HEK293 (cell line): ENCODE results near the gene RAB6A.

Source experiments
- CTCF ChIA-PET: fragments of 350-600 bp; formaldehyde crosslinking; extraction: SDS; loops from one replicate; lab custom pipeline; 2021; ENCODE audit warnings: antibody characterized with exemption; lab: Yijun Ruan, JAX
- POLR2A ChIA-PET: fragments of 300-600 bp; formaldehyde crosslinking; extraction: SDS; loops from one replicate; lab custom pipeline; 2020; ENCODE audit warnings: antibody characterized with exemption, inconsistent platforms; lab: Yijun Ruan, JAX
- H3K27ac ChIP-seq: fragments of 200-500 bp; sonication (Bioruptor generic); 2 replicates; pipeline ENCODE4 v1.5.1; 2014; ENCODE audit warnings: low read depth, low read length, control low read depth, inconsistent platforms; ENCODE audit errors: extremely low read depth
- H3K36me3 ChIP-seq, 2 experiments: fragments of 200-500 bp in 1 of 2; sonication (Bioruptor generic) in 1 of 2; 1 replicate in 1 of 2; 2 replicates in 1 of 2; pipeline ENCODE4 v1.5.1; 2014 to 2017; ENCODE audit warnings: inconsistent platforms in 2 of 2, low read length in 2 of 2; ENCODE audit not compliant: control insufficient read depth in 2 of 2, insufficient read depth in 1 of 2
- H3K4me1 ChIP-seq: fragments of 200-500 bp; sonication (Bioruptor generic); 2 replicates; pipeline ENCODE4 v1.5.1; 2014; ENCODE audit warnings: mild to moderate bottlenecking, low read length, inconsistent platforms; ENCODE audit not compliant: control insufficient read depth, insufficient read depth
- H3K4me3 ChIP-seq: 2 replicates; pipeline ENCODE4 v1.5.1; 2011; ENCODE audit warnings: low read depth, mild to moderate bottlenecking, control low read depth, low read length, moderate library complexity
- H3K9me3 ChIP-seq: fragments of 200-500 bp; sonication (Bioruptor generic); 2 replicates; pipeline ENCODE4 v1.5.1; 2014; ENCODE audit warnings: low read depth, low read length, inconsistent platforms; ENCODE audit not compliant: control insufficient read depth, insufficient read depth
- OSR2 ChIP-seq: fragments of 450-650 bp; formaldehyde crosslinking; IDR thresholded peaks from 2 replicates; pipeline ENCODE4 v1.5.1; 2016; ENCODE audit warnings: missing biosample characterization, missing genetic modification characterization
- PRDM1 ChIP-seq: fragments of 450-650 bp; formaldehyde crosslinking; IDR thresholded peaks from 2 replicates; pipeline ENCODE4; 2016; ENCODE audit warnings: missing biosample characterization, missing genetic modification characterization
- YY1 ChIP-seq: fragments of 450-650 bp; formaldehyde crosslinking; IDR thresholded peaks from 2 replicates; pipeline ENCODE4 v1.5.1; 2018; ENCODE audit warnings: missing biosample characterization, missing genetic modification characterization
- ZBTB21 ChIP-seq: fragments of 450-650 bp; formaldehyde crosslinking; IDR thresholded peaks from 2 replicates; pipeline ENCODE4 v1.5.1; 2017; ENCODE audit warnings: missing biosample characterization, missing genetic modification characterization
- ZFP69B ChIP-seq: fragments of 450-650 bp; formaldehyde crosslinking; IDR thresholded peaks from 2 replicates; pipeline ENCODE4 v1.5.1; 2016; ENCODE audit warnings: missing biosample characterization, missing genetic modification characterization
- ZNF10 ChIP-seq: fragments of 450-650 bp; formaldehyde crosslinking; IDR thresholded peaks from 2 replicates; pipeline ENCODE4 v1.5.1; 2017; ENCODE audit warnings: missing biosample characterization, missing genetic modification characterization
- ZNF2 ChIP-seq: fragments of 450-650 bp; formaldehyde crosslinking; IDR thresholded peaks from 2 replicates; pipeline ENCODE4 v1.5.1; 2016; ENCODE audit warnings: missing biosample characterization, missing genetic modification characterization
- ZNF302 ChIP-seq: fragments of 450-650 bp; formaldehyde crosslinking; IDR thresholded peaks from 2 replicates; pipeline ENCODE4 v1.5.1; 2016; ENCODE audit warnings: missing biosample characterization, missing genetic modification characterization, low read depth
- ZNF366 ChIP-seq: fragments of 450-650 bp; formaldehyde crosslinking; conservative IDR thresholded peaks from 2 replicates; pipeline ENCODE4 v1.5.1; 2016; ENCODE audit warnings: missing biosample characterization, missing genetic modification characterization
- ZNF433 ChIP-seq: fragments of 450-650 bp; formaldehyde crosslinking; IDR thresholded peaks from 2 replicates; pipeline ENCODE4 v1.5.1; 2016; ENCODE audit warnings: missing biosample characterization, missing genetic modification characterization, low read depth
- ZNF473 ChIP-seq: fragments of 450-650 bp; formaldehyde crosslinking; IDR thresholded peaks from 2 replicates; pipeline ENCODE4 v1.5.1; 2017; ENCODE audit warnings: missing biosample characterization, missing genetic modification characterization
- ZNF514 ChIP-seq: fragments of 450-650 bp; formaldehyde crosslinking; IDR thresholded peaks from 2 replicates; pipeline ENCODE4 v1.5.1; 2016; ENCODE audit warnings: missing biosample characterization, missing genetic modification characterization
- ZNF707 ChIP-seq: fragments of 450-650 bp; formaldehyde crosslinking; IDR thresholded peaks from 2 replicates; pipeline ENCODE4 v1.5.1; 2016; ENCODE audit warnings: missing biosample characterization, missing genetic modification characterization
- ZNF785 ChIP-seq: fragments of 450-650 bp; formaldehyde crosslinking; IDR thresholded peaks from 2 replicates; pipeline ENCODE4 v1.5.1; 2016; ENCODE audit warnings: missing biosample characterization, missing genetic modification characterization
- TF ChIP-seq, protein P1 (sequence below): fragments of 450-650 bp; formaldehyde crosslinking; conservative IDR thresholded peaks from 2 replicates; pipeline ENCODE4 v1.5.1; 2016; ENCODE audit warnings: low read depth, missing biosample characterization, missing genetic modification characterization
- TF ChIP-seq, protein P2 (sequence below): fragments of 450-650 bp; formaldehyde crosslinking; IDR thresholded peaks from 2 replicates; pipeline ENCODE4 v1.5.1; 2016; ENCODE audit warnings: missing biosample characterization, missing genetic modification characterization
- TF ChIP-seq, protein P3 (sequence below): fragments of 450-650 bp; formaldehyde crosslinking; IDR thresholded peaks from 2 replicates; pipeline ENCODE4 v1.5.1; 2016; ENCODE audit warnings: missing biosample characterization, missing genetic modification characterization
- TF ChIP-seq, protein P4 (sequence below): fragments of 450-650 bp; formaldehyde crosslinking; IDR thresholded peaks from 2 replicates; pipeline ENCODE4 v1.5.1; 2017; ENCODE audit warnings: missing biosample characterization, missing genetic modification characterization
- TF ChIP-seq, protein P5 (sequence below): fragments of 450-650 bp; formaldehyde crosslinking; IDR thresholded peaks from 2 replicates; pipeline ENCODE4 v1.5.1; 2016; ENCODE audit warnings: missing biosample characterization, missing genetic modification characterization, borderline replicate concordance

The RAB6A gene

DNA sequence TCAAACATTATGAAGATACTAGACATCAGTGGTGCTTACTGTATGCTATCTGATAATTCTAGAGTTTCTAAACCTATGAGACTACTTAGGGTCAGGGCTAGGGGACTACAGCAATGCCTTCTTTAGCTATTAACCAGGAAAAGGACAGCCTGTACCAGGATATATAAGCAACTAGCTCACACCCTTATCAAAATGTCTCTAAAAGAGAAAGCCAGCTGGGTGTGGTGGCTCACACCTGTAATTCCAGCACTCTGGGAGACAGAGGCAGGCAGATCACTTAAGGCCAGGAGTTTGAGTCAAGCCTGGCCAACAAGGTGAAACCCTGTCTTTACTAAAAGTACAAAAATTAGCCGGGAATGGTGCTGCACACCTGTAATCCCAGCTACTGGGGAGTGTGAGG is 55.8 kb downstream of the RAB6A start (continued):
- TF ChIP-seq, protein P1, sequence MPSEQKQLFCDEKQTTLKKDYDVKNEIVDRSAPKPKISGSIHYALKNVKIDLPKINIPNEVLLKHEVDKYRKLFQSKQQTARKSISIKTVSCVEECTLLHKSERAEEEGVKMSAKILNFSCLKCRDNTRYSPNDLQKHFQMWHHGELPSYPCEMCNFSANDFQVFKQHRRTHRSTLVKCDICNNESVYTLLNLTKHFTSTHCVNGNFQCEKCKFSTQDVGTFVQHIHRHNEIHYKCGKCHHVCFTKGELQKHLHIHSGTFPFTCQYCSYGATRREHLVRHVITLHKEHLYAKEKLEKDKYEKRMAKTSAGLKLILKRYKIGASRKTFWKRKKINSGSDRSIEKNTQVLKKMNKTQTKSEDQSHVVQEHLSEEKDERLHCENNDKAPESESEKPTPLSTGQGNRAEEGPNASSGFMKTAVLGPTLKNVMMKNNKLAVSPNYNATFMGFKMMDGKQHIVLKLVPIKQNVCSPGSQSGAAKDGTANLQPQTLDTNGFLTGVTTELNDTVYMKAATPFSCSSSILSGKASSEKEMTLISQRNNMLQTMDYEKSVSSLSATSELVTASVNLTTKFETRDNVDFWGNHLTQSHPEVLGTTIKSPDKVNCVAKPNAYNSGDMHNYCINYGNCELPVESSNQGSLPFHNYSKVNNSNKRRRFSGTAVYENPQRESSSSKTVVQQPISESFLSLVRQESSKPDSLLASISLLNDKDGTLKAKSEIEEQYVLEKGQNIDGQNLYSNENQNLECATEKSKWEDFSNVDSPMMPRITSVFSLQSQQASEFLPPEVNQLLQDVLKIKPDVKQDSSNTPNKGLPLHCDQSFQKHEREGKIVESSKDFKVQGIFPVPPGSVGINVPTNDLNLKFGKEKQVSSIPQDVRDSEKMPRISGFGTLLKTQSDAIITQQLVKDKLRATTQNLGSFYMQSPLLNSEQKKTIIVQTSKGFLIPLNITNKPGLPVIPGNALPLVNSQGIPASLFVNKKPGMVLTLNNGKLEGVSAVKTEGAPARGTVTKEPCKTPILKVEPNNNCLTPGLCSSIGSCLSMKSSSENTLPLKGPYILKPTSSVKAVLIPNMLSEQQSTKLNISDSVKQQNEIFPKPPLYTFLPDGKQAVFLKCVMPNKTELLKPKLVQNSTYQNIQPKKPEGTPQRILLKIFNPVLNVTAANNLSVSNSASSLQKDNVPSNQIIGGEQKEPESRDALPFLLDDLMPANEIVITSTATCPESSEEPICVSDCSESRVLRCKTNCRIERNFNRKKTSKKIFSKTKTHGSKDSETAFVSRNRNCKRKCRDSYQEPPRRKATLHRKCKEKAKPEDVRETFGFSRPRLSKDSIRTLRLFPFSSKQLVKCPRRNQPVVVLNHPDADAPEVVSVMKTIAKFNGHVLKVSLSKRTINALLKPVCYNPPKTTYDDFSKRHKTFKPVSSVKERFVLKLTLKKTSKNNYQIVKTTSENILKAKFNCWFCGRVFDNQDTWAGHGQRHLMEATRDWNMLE (tag by site-specific recombination): no peak
- TF ChIP-seq YY1 (tag by site-specific recombination): no peak
- TF ChIP-seq, all 188 proteins: peak for 0

DNA sequence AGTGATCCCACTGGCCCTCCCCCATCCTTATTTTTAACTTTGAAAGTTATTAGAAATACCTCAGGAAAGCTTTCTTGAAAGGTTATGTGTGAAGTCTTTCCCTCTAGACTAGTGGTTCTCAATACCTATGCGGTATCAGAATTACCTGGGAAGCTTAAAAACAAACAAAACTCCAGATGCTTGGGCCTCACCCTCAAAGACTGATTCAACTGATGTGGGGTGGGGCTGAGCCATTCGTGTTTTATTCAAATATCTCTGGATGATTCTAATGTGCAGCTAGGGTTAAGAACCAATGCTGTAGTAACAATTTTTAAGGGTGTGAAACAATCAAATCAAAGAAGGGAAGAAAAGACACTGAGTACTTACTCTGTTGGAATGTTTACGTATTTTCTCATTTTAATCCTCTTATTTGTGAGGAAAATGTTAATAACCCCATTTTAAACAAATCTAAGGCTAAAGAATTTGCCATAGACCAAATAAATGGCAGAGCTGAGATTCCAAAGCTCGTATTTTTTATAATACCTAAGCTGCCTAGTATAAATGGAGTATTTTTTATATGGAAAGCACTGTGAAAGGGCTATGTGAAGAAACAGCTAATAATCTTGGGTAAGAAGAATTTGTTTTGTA is 66.9 kb downstream of the RAB6A start:
- H3K9me3 ChIP-seq: no peaks in the 10 kb centered on the region
- CTCF ChIA-PET: interaction anchor here (0.5 to 0.6 kb wide), 4 partner anchors 8 to 237 kb away, joined by 3 to 4 read pairs (median 3); no protein-coding TSS in a partner anchor
- no peak overlapping the region for H3K27ac ChIP-seq
- POLR2A ChIA-PET: interaction anchor here (0.6 kb wide), 1 partner anchor 17 kb away, joined by 3 read pairs; no protein-coding TSS in a partner anchor
- no peak overlapping the region for H3K4me3 ChIP-seq
- H3K4me1 ChIP-seq: no peaks in the 10 kb centered on the region
- peaks cover 0 to 3% of the 10 kb centered on the region in 2 experiments; a peak in 2 of 3 replicates for H3K36me3 ChIP-seq
- TF ChIP-seq ZBTB21 (tag by site-specific recombination) (no peak), ZNF433 (no peak), ZNF785 (tag by site-specific recombination) (no peak), ZFP69B (tag by site-specific recombination) (no peak), ZNF473 (no peak), ZNF707 (tag by site-specific recombination) (no peak), ZNF366 (tag by site-specific recombination) (no peak), ZNF514 (tag by site-specific recombination) (no peak), PRDM1 (tag by site-specific recombination) (no peak), ZNF302 (tag by site-specific recombination) (no peak), ZNF10 (tag by site-specific recombination) (no peak), OSR2 (tag by site-specific recombination) (no peak), ZNF2 (tag by site-specific recombination) (no peak)
- TF ChIP-seq, protein P2, sequence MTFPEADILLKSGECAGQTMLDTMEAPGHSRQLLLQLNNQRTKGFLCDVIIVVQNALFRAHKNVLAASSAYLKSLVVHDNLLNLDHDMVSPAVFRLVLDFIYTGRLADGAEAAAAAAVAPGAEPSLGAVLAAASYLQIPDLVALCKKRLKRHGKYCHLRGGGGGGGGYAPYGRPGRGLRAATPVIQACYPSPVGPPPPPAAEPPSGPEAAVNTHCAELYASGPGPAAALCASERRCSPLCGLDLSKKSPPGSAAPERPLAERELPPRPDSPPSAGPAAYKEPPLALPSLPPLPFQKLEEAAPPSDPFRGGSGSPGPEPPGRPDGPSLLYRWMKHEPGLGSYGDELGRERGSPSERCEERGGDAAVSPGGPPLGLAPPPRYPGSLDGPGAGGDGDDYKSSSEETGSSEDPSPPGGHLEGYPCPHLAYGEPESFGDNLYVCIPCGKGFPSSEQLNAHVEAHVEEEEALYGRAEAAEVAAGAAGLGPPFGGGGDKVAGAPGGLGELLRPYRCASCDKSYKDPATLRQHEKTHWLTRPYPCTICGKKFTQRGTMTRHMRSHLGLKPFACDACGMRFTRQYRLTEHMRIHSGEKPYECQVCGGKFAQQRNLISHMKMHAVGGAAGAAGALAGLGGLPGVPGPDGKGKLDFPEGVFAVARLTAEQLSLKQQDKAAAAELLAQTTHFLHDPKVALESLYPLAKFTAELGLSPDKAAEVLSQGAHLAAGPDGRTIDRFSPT (tag by site-specific recombination): no peak
- TF ChIP-seq, protein P3, sequence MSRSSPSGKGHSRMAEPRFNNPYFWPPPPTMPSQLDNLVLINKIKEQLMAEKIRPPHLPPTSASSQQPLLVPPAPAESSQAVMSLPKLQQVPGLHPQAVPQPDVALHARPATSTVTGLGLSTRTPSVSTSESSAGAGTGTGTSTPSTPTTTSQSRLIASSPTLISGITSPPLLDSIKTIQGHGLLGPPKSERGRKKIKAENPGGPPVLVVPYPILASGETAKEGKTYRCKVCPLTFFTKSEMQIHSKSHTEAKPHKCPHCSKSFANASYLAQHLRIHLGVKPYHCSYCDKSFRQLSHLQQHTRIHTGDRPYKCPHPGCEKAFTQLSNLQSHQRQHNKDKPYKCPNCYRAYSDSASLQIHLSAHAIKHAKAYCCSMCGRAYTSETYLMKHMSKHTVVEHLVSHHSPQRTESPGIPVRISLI (tag by site-specific recombination): no peak
- TF ChIP-seq, protein P4, sequence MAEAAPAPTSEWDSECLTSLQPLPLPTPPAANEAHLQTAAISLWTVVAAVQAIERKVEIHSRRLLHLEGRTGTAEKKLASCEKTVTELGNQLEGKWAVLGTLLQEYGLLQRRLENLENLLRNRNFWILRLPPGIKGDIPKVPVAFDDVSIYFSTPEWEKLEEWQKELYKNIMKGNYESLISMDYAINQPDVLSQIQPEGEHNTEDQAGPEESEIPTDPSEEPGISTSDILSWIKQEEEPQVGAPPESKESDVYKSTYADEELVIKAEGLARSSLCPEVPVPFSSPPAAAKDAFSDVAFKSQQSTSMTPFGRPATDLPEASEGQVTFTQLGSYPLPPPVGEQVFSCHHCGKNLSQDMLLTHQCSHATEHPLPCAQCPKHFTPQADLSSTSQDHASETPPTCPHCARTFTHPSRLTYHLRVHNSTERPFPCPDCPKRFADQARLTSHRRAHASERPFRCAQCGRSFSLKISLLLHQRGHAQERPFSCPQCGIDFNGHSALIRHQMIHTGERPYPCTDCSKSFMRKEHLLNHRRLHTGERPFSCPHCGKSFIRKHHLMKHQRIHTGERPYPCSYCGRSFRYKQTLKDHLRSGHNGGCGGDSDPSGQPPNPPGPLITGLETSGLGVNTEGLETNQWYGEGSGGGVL (tag by site-specific recombination): no peak
- TF ChIP-seq, protein P5, sequence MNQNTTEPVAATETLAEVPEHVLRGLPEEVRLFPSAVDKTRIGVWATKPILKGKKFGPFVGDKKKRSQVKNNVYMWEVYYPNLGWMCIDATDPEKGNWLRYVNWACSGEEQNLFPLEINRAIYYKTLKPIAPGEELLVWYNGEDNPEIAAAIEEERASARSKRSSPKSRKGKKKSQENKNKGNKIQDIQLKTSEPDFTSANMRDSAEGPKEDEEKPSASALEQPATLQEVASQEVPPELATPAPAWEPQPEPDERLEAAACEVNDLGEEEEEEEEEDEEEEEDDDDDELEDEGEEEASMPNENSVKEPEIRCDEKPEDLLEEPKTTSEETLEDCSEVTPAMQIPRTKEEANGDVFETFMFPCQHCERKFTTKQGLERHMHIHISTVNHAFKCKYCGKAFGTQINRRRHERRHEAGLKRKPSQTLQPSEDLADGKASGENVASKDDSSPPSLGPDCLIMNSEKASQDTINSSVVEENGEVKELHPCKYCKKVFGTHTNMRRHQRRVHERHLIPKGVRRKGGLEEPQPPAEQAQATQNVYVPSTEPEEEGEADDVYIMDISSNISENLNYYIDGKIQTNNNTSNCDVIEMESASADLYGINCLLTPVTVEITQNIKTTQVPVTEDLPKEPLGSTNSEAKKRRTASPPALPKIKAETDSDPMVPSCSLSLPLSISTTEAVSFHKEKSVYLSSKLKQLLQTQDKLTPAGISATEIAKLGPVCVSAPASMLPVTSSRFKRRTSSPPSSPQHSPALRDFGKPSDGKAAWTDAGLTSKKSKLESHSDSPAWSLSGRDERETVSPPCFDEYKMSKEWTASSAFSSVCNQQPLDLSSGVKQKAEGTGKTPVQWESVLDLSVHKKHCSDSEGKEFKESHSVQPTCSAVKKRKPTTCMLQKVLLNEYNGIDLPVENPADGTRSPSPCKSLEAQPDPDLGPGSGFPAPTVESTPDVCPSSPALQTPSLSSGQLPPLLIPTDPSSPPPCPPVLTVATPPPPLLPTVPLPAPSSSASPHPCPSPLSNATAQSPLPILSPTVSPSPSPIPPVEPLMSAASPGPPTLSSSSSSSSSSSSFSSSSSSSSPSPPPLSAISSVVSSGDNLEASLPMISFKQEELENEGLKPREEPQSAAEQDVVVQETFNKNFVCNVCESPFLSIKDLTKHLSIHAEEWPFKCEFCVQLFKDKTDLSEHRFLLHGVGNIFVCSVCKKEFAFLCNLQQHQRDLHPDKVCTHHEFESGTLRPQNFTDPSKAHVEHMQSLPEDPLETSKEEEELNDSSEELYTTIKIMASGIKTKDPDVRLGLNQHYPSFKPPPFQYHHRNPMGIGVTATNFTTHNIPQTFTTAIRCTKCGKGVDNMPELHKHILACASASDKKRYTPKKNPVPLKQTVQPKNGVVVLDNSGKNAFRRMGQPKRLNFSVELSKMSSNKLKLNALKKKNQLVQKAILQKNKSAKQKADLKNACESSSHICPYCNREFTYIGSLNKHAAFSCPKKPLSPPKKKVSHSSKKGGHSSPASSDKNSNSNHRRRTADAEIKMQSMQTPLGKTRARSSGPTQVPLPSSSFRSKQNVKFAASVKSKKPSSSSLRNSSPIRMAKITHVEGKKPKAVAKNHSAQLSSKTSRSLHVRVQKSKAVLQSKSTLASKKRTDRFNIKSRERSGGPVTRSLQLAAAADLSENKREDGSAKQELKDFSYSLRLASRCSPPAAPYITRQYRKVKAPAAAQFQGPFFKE (tag by site-specific recombination): no peak
